Glutamatergic neuron (in vitro differentiated cells): ENCODE measurements around the gene FDXR. TPM values are rescaled to one million over a fixed set of nuclear protein-coding genes. Genes with fewer than 3 reads are reported as not detected.
A peak's percentile ranks its signal among the peaks of the same experiment; 100 is the strongest.

Experiments
- DNase-seq: peaks from one replicate; pipeline ENCODE4 v3.0.0; 2022
- H3K27ac Mint-ChIP-seq: one replicate; pipeline ENCODE4 v1.8.0; 2020; ENCODE audit warnings: mild to moderate bottlenecking, mixed read lengths, inconsistent platforms; ENCODE audit not compliant: unreplicated experiment
- H3K27me3 Mint-ChIP-seq: one replicate; pipeline ENCODE4 v1.8.0; 2020; ENCODE audit warnings: mild to moderate bottlenecking, moderate library complexity, mixed read lengths, inconsistent platforms; ENCODE audit not compliant: unreplicated experiment
- H3K36me3 Mint-ChIP-seq: one replicate; pipeline ENCODE4 v1.8.0; 2020; ENCODE audit warnings: mild to moderate bottlenecking, mixed read lengths, inconsistent platforms; ENCODE audit not compliant: unreplicated experiment
- H3K4me1 Mint-ChIP-seq: one replicate; pipeline ENCODE4 v1.8.0; 2020; ENCODE audit warnings: mild to moderate bottlenecking, low read depth, mixed read lengths, inconsistent platforms; ENCODE audit not compliant: unreplicated experiment
- H3K4me3 Mint-ChIP-seq: one replicate; pipeline ENCODE4 v1.8.0; 2020; ENCODE audit warnings: mild to moderate bottlenecking, mixed read lengths, inconsistent platforms; ENCODE audit not compliant: unreplicated experiment
- H3K9me3 Mint-ChIP-seq: one replicate; pipeline ENCODE4 v1.8.0; 2020; ENCODE audit warnings: mild to moderate bottlenecking, moderate library complexity, mixed read lengths, inconsistent platforms; ENCODE audit not compliant: unreplicated experiment
- CTCF ChIP-seq: fragments of 200-600 bp; sonication (generic); IDR thresholded peaks from one replicate; pipeline ENCODE4 v1.5.0; 2021; ENCODE audit not compliant: partially characterized antibody, unreplicated experiment
- total RNA-seq: library from RNA; stranded (reverse); fragmentation: NEBNext Ultra II Directional; extraction: Animal tissue kit (Norgen Biotek cat#: 25700); gene quantifications from one replicate; pipeline ENCODE4 v1.2.1, GENCODE V29; 2021; ENCODE audit not compliant: unreplicated experiment

Gene FDXR
- total RNA-seq, 1 donor from 2014 or later = 12.1 TPM

- Mint-ChIP-seq H3K36me3 (no peaks in the 10 kb centered on the region), H3K4me3 (no peak overlapping the region), H3K4me1 (no peaks in the 10 kb centered on the region), H3K27me3 (peaks cover 14% of the 10 kb centered on the region), H3K9me3 (peaks cover 3% of the 10 kb centered on the region), H3K27ac (no peak overlapping the region)
- no peak for DNase-seq
- TF ChIP-seq CTCF = no peak
Measured at GRCh38 chr17:74866198-74866835, 6.5 kb downstream of the FDXR start.

GRCh38 chr17:74865504-74866197 is 7.1 kb downstream of the FDXR start:
- no peak overlapping the region for H3K4me3 Mint-ChIP-seq
- H3K27me3 Mint-ChIP-seq = peaks cover 15% of the 10 kb centered on the region
- DNase-seq = no peak
- no peak overlapping the region for H3K27ac Mint-ChIP-seq
- no peak for TF ChIP-seq CTCF
- H3K4me1 Mint-ChIP-seq = no peaks in the 10 kb centered on the region
- H3K9me3 Mint-ChIP-seq = peaks cover 3% of the 10 kb centered on the region
- no peaks in the 10 kb centered on the region for H3K36me3 Mint-ChIP-seq

- Mint-ChIP-seq H3K27ac (no peak overlapping the region), H3K36me3 (no peaks in the 10 kb centered on the region), H3K4me1 (no peaks in the 10 kb centered on the region), H3K4me3 (no peak overlapping the region), H3K27me3 (peaks cover 15% of the 10 kb centered on the region), H3K9me3 (peaks cover 3% of the 10 kb centered on the region)
- TF ChIP-seq CTCF = peak; percentile 98
- peak; percentile 88 for DNase-seq
Measured at GRCh38 chr17:74864866-74865395, 7.9 kb downstream of the FDXR start.

- H3K9me3 Mint-ChIP-seq = peaks cover 3% of the 10 kb centered on the region
- no peaks in the 10 kb centered on the region for H3K36me3 Mint-ChIP-seq
- no peaks in the 10 kb centered on the region for H3K4me1 Mint-ChIP-seq
- H3K27me3 Mint-ChIP-seq = peaks cover 13% of the 10 kb centered on the region
- H3K27ac Mint-ChIP-seq = no peak overlapping the region
- no peak for TF ChIP-seq CTCF
- no peak for DNase-seq
- H3K4me3 Mint-ChIP-seq = no peak overlapping the region
Measured at GRCh38 chr17:74864297-74864865, 8.4 kb downstream of the FDXR start.
